GM18951 (cell line): Measurements from ENCODE around the gene TUBB2B.

ENCODE experiments used
- POLR2A ChIP-seq: IDR thresholded peaks from 4 replicates; pipeline ENCODE4 v1.6.1; 2011; ENCODE audit warnings: mild to moderate bottlenecking; ENCODE audit not compliant: insufficient read length, insufficient read depth; ENCODE audit errors: extremely low read depth
- in situ Hi-C: fragments of 300-500 bp; cut with MboI; formaldehyde crosslinking; loops from one replicate; pipeline ENCODE4 v1.12.0; 2022; ENCODE audit warnings: low sequenced_read_pairs, mixed read lengths, inconsistent platforms; ENCODE audit not compliant: unreplicated experiment

Gene TUBB2B

GRCh38 chr6:3175715-3176402, 51.6 kb downstream of the TUBB2B start:
- in situ Hi-C loops, result no loop called here
- TF ChIP-seq POLR2A, result no peak
